Adipocyte (in vitro differentiated cells): Measurements from ENCODE around the gene MORN1.

Experiments used
- DNase-seq: peaks from one replicate; pipeline ENCODE4 v3.0.0-alpha.2; 2015; ENCODE audit warnings: low read depth
- H3K27me3 ChIP-seq: replicated peaks from 2 replicates; pipeline ENCODE4 v1.7.0; 2013; ENCODE audit warnings: mild to moderate bottlenecking, low read length, moderate library complexity; ENCODE audit not compliant: control insufficient read depth, insufficient read depth
- H3K36me3 ChIP-seq: 2 replicates; pipeline ENCODE4 v1.7.0; 2013; ENCODE audit warnings: low read length, mild to moderate bottlenecking, moderate library complexity; ENCODE audit not compliant: control insufficient read depth, insufficient read depth, severe bottlenecking
- H3K4me1 ChIP-seq: 2 replicates; pipeline ENCODE4 v1.7.0; 2013; ENCODE audit warnings: mild to moderate bottlenecking, low read length, moderate library complexity; ENCODE audit not compliant: control insufficient read depth, insufficient read depth
- H3K4me3 ChIP-seq: 2 replicates; pipeline ENCODE4 v1.7.0; 2013; ENCODE audit warnings: mild to moderate bottlenecking, low read length, moderate library complexity
- H3K9ac ChIP-seq: 2 replicates; pipeline ENCODE4 v1.7.0; 2013; ENCODE audit warnings: mild to moderate bottlenecking, low read length, moderate library complexity
- H3K9me3 ChIP-seq: 2 replicates; pipeline ENCODE4 v1.7.0; 2013; ENCODE audit warnings: mild to moderate bottlenecking, low read length, moderate library complexity; ENCODE audit not compliant: control insufficient read depth

MORN1 gene

DNA sequence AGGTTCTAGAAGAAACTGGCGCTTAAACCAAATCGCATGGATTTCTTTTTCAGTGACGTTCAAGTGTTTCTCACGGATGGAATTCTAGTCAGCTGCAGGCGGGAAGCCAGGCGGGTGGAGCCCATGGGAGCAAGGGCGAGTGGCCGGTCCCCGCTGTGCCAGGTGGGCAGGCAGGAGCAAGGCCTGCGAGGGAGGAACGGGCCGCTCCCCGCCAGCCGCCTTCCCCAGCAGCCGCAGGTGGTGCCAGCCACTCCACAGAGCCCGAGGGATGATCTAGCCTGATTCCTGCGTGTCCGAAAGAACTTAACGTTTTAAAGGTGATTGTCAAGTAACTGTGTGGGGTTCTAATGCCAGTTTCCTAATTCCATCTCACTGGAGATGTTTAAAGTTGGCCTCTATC is 11.9 kb upstream of the MORN1 start:
- Histone ChIP-seq H3K9me3 (no peaks in the 10 kb centered on the region), H3K9ac (no peak overlapping the region), H3K27me3 (no peaks in the 10 kb centered on the region), H3K4me1 (peaks cover 8% of the 10 kb centered on the region), H3K36me3 (peaks cover 89% of the 10 kb centered on the region), H3K4me3 (no peak overlapping the region)
- DNase-seq: no peak

- H3K9me3 ChIP-seq: no peaks in the 10 kb centered on the region
- DNase-seq: no peak
- no peaks in the 10 kb centered on the region for H3K27me3 ChIP-seq
- no peak overlapping the region for H3K9ac ChIP-seq
- H3K36me3 ChIP-seq: peaks cover 91% of the 10 kb centered on the region
- H3K4me1 ChIP-seq: peaks cover 8% of the 10 kb centered on the region
- H3K4me3 ChIP-seq: no peak overlapping the region
Observed at GRCh38 chr1:2402420-2402819, 11.1 kb upstream of the MORN1 start.

DNA sequence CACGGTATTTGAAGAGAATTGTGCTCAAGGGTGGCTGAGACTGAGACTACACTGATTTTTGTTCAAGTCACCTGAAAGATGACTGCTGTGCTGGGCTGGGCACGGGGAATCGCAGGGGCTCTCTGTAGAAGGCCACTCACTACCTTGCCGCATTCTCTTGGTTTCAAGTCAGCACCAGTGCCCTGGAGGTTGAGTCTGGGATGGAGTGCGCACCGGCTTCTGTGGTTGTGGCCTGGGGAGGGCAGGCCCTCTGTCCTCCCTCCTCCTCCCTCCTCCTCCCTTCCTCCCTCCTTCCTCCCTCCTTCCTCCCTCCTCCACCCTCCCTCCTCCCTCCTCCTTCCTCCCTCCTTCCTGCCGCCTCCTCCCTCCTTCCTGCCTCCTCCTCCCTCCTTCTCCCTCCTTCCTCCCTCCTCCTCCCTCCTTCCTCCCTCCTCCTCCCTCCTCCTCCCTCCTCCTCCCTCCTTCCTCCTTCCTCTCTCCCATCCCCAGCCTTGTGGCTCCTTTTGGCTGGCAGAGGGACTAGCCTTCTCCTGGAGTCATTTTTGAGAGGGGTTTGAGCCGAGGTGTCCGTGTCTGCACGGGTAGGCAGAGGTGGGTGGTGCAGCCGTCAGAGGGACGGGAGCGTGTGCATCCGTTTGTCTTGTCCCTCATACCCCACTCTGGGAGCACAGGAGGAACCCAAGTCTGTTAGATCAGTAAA is 9.7 kb upstream of the MORN1 start:
- Histone ChIP-seq H3K9me3 (no peaks in the 10 kb centered on the region), H3K4me1 (peaks cover 15% of the 10 kb centered on the region), H3K9ac (no peak overlapping the region), H3K27me3 (no peaks in the 10 kb centered on the region), H3K4me3 (no peak overlapping the region), H3K36me3 (peaks cover 88% of the 10 kb centered on the region)
- DNase-seq: no peak

- Histone ChIP-seq H3K9me3 (no peaks in the 10 kb centered on the region), H3K9ac (no peak overlapping the region), H3K4me1 (peaks cover 15% of the 10 kb centered on the region), H3K4me3 (no peak overlapping the region), H3K36me3 (peaks cover 90% of the 10 kb centered on the region), H3K27me3 (no peaks in the 10 kb centered on the region)
- no peak for DNase-seq
Observed at GRCh38 chr1:2400576-2400909, 9.2 kb upstream of the MORN1 start.

- H3K9me3 ChIP-seq: no peaks in the 10 kb centered on the region
- peaks cover 90% of the 10 kb centered on the region for H3K36me3 ChIP-seq
Observed at GRCh38 chr1:2399890-2400575, 8.7 kb upstream of the MORN1 start.

DNA sequence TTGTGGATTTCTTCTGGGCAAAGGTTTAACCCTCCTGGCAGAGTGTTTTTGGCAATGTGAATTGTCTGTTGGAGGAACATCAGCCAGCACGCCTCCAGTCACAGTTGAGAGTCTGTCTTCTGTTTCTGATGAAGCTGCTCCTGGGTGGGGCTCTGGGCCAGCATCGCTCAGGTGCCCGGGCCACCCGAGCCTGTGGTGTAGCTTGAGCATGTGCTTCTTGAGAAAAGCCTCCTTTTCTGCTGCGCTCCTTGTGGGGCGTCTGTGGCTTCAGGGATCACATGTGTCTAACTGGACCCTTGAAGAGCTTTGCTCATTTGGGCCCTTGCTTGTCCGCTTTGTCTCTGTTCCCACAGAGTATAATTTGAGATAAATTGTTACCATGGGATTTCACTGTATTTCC is 7.5 kb upstream of the MORN1 start:
- H3K36me3 ChIP-seq: peaks cover 81% of the 10 kb centered on the region
- no peaks in the 10 kb centered on the region for H3K9me3 ChIP-seq
- no peaks in the 10 kb centered on the region for H3K27me3 ChIP-seq
- H3K4me1 ChIP-seq: peaks cover 15% of the 10 kb centered on the region
- H3K9ac ChIP-seq: peak overlapping the region; percentile 23
- no peak overlapping the region for H3K4me3 ChIP-seq
- DNase-seq: no peak

More at GRCh38 chr1:2399890-2400575, 8.7 kb upstream of the MORN1 start:
- DNase-seq: no peak
- Histone ChIP-seq H3K4me1 (peaks cover 15% of the 10 kb centered on the region), H3K4me3 (no peak overlapping the region), H3K27me3 (no peaks in the 10 kb centered on the region), H3K9ac (no peak overlapping the region)

DNA sequence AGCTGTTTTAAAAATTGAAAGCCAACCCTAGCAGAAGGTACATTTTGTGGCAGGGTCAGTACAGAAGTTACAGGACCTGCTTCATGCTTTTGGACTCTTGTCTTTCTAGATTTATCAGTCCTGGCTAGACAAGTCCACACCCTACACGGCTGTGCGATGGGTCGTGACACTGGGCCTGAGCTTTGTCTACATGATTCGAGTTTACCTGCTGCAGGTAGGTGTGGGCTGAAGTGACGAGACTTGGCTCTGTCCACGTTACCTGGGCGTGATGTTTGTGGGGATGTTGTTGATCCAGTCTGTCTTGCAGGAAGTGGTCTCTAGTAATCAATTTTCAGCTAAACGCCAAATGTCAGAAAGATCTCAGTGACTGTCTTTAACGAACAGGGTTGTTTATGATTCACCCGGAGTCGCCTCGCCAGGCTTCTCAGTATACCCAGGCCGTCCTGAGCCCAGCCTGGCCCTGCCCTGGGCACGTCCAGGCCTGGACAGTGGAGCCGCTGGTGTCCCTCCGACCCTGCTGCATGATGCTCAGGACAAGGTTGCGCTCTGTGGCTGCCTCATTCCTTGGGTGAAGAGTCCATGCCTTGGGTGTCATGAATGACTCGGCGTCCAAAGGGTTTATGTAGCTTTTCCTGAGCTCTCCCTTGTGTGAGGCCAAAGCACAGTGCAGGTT is 5.8 kb upstream of the MORN1 start:
- H3K9me3 ChIP-seq: no peaks in the 10 kb centered on the region
- H3K4me1 ChIP-seq: peaks cover 31% of the 10 kb centered on the region
- H3K9ac ChIP-seq: peak overlapping the region; percentile 39
- H3K4me3 ChIP-seq: no peak overlapping the region
- DNase-seq: no peak
- H3K36me3 ChIP-seq: peaks cover 64% of the 10 kb centered on the region
- no peaks in the 10 kb centered on the region for H3K27me3 ChIP-seq

DNA sequence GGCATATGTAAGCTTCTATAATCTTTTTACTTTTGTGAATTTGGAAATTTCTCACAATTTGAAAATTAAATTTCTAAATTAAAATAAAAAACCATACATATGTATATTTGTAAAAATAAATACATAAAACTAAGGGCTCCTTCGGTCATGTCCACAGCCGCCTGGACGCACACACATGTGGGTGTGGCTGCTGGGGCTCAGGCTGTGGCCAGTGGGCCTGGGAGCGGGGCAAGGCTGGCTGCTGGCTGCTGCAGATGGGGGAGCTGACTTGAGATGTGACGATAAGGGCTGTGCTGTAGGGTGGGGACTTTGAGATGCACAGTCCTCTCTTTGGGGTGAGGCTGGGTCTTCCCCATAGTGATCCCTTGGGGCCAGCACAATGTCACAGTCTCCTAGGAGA is 5.1 kb upstream of the MORN1 start:
- DNase-seq: no peak
- Histone ChIP-seq H3K4me3 (no peak overlapping the region), H3K36me3 (peaks cover 58% of the 10 kb centered on the region), H3K9me3 (no peaks in the 10 kb centered on the region), H3K4me1 (peaks cover 31% of the 10 kb centered on the region), H3K27me3 (no peaks in the 10 kb centered on the region), H3K9ac (peak overlapping the region; percentile 39)

GRCh38 chr1:2396059-2396458 is 4.7 kb upstream of the MORN1 start:
- Histone ChIP-seq H3K9me3 (no peaks in the 10 kb centered on the region), H3K4me3 (no peak overlapping the region), H3K36me3 (peaks cover 56% of the 10 kb centered on the region), H3K27me3 (no peaks in the 10 kb centered on the region), H3K9ac (no peak overlapping the region), H3K4me1 (peaks cover 31% of the 10 kb centered on the region)
- DNase-seq: no peak

GRCh38 chr1:2395245-2395644 is 3.9 kb upstream of the MORN1 start:
- H3K27me3 ChIP-seq: no peaks in the 10 kb centered on the region
- no peak for DNase-seq
- peaks cover 35% of the 10 kb centered on the region for H3K4me1 ChIP-seq
- no peaks in the 10 kb centered on the region for H3K9me3 ChIP-seq
- H3K36me3 ChIP-seq: peaks cover 50% of the 10 kb centered on the region
- H3K9ac ChIP-seq: no peak overlapping the region
- H3K4me3 ChIP-seq: no peak overlapping the region

DNA sequence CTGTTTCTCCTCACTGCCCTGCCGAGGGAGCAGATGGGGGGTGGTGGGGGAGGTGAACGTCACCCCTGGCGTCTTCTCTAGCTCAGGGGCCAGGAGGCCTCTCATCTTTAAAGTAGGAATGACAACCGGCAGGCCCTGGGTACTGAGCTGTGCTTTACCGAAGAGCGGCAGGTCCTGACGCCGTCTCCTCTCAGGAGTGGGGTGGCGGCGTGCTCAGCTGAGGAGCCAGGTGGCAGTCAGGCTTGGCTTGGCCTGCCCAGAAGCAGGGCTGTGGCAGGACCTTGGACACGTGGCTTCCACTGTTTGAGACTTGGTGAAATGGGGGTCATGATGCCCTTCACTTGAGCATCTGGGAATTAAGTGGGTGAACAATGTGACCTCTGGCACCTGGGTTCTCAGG is 3.4 kb upstream of the MORN1 start:
- DNase-seq: no peak
- H3K36me3 ChIP-seq: peaks cover 45% of the 10 kb centered on the region
- no peak overlapping the region for H3K4me3 ChIP-seq
- peaks cover 36% of the 10 kb centered on the region for H3K4me1 ChIP-seq
- no peaks in the 10 kb centered on the region for H3K27me3 ChIP-seq
- no peaks in the 10 kb centered on the region for H3K9me3 ChIP-seq
- H3K9ac ChIP-seq: peak overlapping the region; percentile 93
